B cell (primary cell): ENCODE results near the gene MAP2K6. TPM values are rescaled to one million over a fixed set of nuclear protein-coding genes. Genes with fewer than 3 reads are reported as not detected.

ENCODE experiments used
- ATAC-seq: fragments of 200-7000 bp; cut with Tn5 transposase; one replicate; pipeline ENCODE4 v1.10.0; 2021; ENCODE audit warnings: low read depth, mild to moderate bottlenecking, moderate number of reproducible peaks, moderate library complexity
- CTCF ChIA-PET: fragments of 350-600 bp; sonication (Branson Sonifier 250); formaldehyde crosslinking; loops from one replicate; lab custom pipeline; 2021; ENCODE audit warnings: antibody characterized with exemption, inconsistent platforms; lab: Charles Lee
- POLR2A ChIA-PET: fragments of 350-600 bp; sonication (Branson Sonifier 250); formaldehyde crosslinking; loops from one replicate; lab custom pipeline; 2021; ENCODE audit warnings: antibody characterized with exemption; lab: Charles Lee
- DNase-seq: peaks from one replicate; pipeline ENCODE4 v3.0.0; 2013
- H2AFZ ChIP-seq: 2 replicates; pipeline ENCODE4 v1.6.1; 2012; ENCODE audit warnings: mild to moderate bottlenecking, low read depth, low read length; ENCODE audit not compliant: insufficient read depth, poor library complexity, severe bottlenecking
- H3K27ac ChIP-seq, 2 donors: 1 replicate in 1 of 2; 2 replicates in 1 of 2; pipeline ENCODE4 v1.5.1; 2012 to 2013; ENCODE audit warnings: low read length in 2 of 2, mild to moderate bottlenecking in 2 of 2, moderate library complexity in 1 of 2
- H3K27me3 ChIP-seq, 4 experiments: fragments of 200-600 bp in 1 of 4; sonication (generic) in 1 of 4; replicated peaks in 1 of 4; 1 replicate in 2 of 4; 2 replicates in 2 of 4; pipeline versions ENCODE4 v1.6.1 to v1.7.0; 2013 to 2016; ENCODE audit warnings: low read length in 3 of 4, mild to moderate bottlenecking in 2 of 4, mixed read lengths in 1 of 4, moderate library complexity in 1 of 4; ENCODE audit not compliant: insufficient read depth in 4 of 4, control insufficient read depth in 3 of 4; ENCODE audit errors: control extremely low read depth in 1 of 4
- H3K36me3 ChIP-seq, 2 experiments: replicated peaks in 1 of 2; 1 replicate in 1 of 2; 2 replicates in 1 of 2; pipeline versions ENCODE4 v1.6.1 to v1.7.1; 2013; ENCODE audit warnings: low read length in 1 of 2; ENCODE audit not compliant: insufficient read depth in 2 of 2, control insufficient read depth in 1 of 2; ENCODE audit errors: control extremely low read depth in 1 of 2, extremely low read depth in 1 of 2
- H3K4me1 ChIP-seq, 2 donors: fragments of 200-600 bp in 1 of 2; sonication (generic) in 1 of 2; 1 replicate in 1 of 2; 2 replicates in 1 of 2; pipeline versions ENCODE4 v1.5.1 to v1.6.1; 2013 to 2017; ENCODE audit warnings: low read length in 2 of 2; ENCODE audit not compliant: control insufficient read depth in 2 of 2, insufficient read depth in 2 of 2
- H3K4me2 ChIP-seq: replicated peaks from 2 replicates; pipeline ENCODE3; 2012; ENCODE audit warnings: mild to moderate bottlenecking, low read depth, low read length; ENCODE audit not compliant: poor library complexity, severe bottlenecking
- H3K4me3 ChIP-seq, 5 experiments: fragments of 200-600 bp in 1 of 5; sonication (generic) in 1 of 5; 1 replicate in 3 of 5; 2 replicates in 2 of 5; pipeline versions ENCODE4 v1.5.1 to v1.7.0; 2011 to 2016; ENCODE audit warnings: low read length in 4 of 5, mild to moderate bottlenecking in 4 of 5, low read depth in 2 of 5, control low read depth in 1 of 5, moderate library complexity in 1 of 5; ENCODE audit not compliant: insufficient read depth in 1 of 5; ENCODE audit errors: control extremely low read depth in 1 of 5, extremely low read depth in 1 of 5
- H3K79me2 ChIP-seq: fragments of 200-600 bp; sonication (generic); one replicate; pipeline ENCODE4 v1.6.0; 2016; ENCODE audit warnings: low read length; ENCODE audit not compliant: control insufficient read depth, insufficient read depth
- H3K9ac ChIP-seq: fragments of 200-600 bp; sonication (generic); 2 replicates; pipeline ENCODE4 v1.6.1; 2017; ENCODE audit warnings: mild to moderate bottlenecking, low read length, moderate library complexity
- H3K9me3 ChIP-seq, 3 donors: one replicate each; pipeline versions ENCODE4 v1.6.1 to v1.7.1; 2013; ENCODE audit warnings: low read length in 2 of 3; ENCODE audit not compliant: control insufficient read depth in 2 of 3, insufficient read depth in 1 of 3; ENCODE audit errors: control extremely low read depth in 1 of 3
- H4K20me1 ChIP-seq: 2 replicates; pipeline ENCODE4 v1.6.0; 2012; ENCODE audit warnings: mild to moderate bottlenecking, low read length; ENCODE audit not compliant: insufficient read depth, control insufficient read depth, poor library complexity, severe bottlenecking
- H3K27ac Mint-ChIP-seq: one replicate; pipeline ENCODE4 v1.8.0; 2021; ENCODE audit warnings: mixed read lengths
- H3K27me3 Mint-ChIP-seq: one replicate; pipeline ENCODE4 v1.8.0; 2021; ENCODE audit warnings: mixed read lengths
- H3K4me1 Mint-ChIP-seq: one replicate; pipeline ENCODE4 v1.8.0; 2021; ENCODE audit warnings: mixed read lengths
- H3K4me3 Mint-ChIP-seq: one replicate; pipeline ENCODE4 v1.8.0; 2021; ENCODE audit warnings: mixed read lengths
- H3K9me3 Mint-ChIP-seq: one replicate; pipeline ENCODE4 v1.8.0; 2022; ENCODE audit warnings: mixed read lengths; ENCODE audit not compliant: insufficient read depth
- CTCF ChIP-seq: fragments of 200-600 bp; IDR thresholded peaks from one replicate; pipeline ENCODE4 v1.8.0; 2022; ENCODE audit warnings: antibody characterized with exemption, mild to moderate bottlenecking
- EZH2 ChIP-seq: IDR thresholded peaks from 2 replicates; pipeline ENCODE4 v1.6.1; 2012; ENCODE audit warnings: borderline replicate concordance, low read depth, mild to moderate bottlenecking, moderate library complexity, low read length; ENCODE audit not compliant: insufficient read depth, poor library complexity, severe bottlenecking
- WGBS: methylation state at CpG from one replicate; pipeline ENCODE4 v1.1.5; 2013; ENCODE audit warnings: missing lambda C conversion rate; ENCODE audit not compliant: insufficient coverage; 5-methylcytosine and 5-hydroxymethylcytosine counted together
- intact Hi-C: fragments of 100-400 bp; cut with micrococcal nuclease; formaldehyde crosslinking; loops from one replicate; pipeline ENCODE4 v1.10.0; 2022
- polyA plus RNA-seq: library from polyadenylated mRNA; depleted of rRNA; stranded (reverse); fragments of >200 nt; gene quantifications from 2 replicates; pipeline ENCODE4 v1.2.3, GENCODE V29; 2012
- total RNA-seq, 2 donors: library from RNA; stranded (reverse); fragments of 120-200 nt in 1 of 2; gene quantifications; 1 replicate in 1 of 2; 2 replicates in 1 of 2; pipeline versions ENCODE4 v1.2.3 to v1.2.4, GENCODE V29; 2013 to 2022

The MAP2K6 gene
- total and polyA plus RNA-seq, 2 donors (not counting 1 experiment from before 2014, with no cell fraction given): 2.4 to 7.7 TPM

- Histone ChIP-seq H3K9ac (no peak overlapping the region), H4K20me1 (no peaks in the 10 kb centered on the region), H3K4me3 (no peak overlapping the region), H3K4me2 (no peak overlapping the region), H3K36me3 (no peaks in the 10 kb centered on the region), H2AFZ (no peak overlapping the region), H3K79me2 (no peaks in the 10 kb centered on the region), H3K9me3 (no peaks in the 10 kb centered on the region), H3K4me1 (no peaks in the 10 kb centered on the region), H3K27me3 (no peaks in the 10 kb centered on the region), H3K27ac (no peak overlapping the region)
- WGBS: 100% methylated on average over 1 of the region's 2 CpGs
- ATAC-seq (no peak), DNase-seq (no peak)
- Mint-ChIP-seq H3K4me3 (no peak overlapping the region), H3K4me1 (no peaks in the 10 kb centered on the region), H3K9me3 (no peaks in the 10 kb centered on the region), H3K27me3 (no peaks in the 10 kb centered on the region), H3K27ac (no peak overlapping the region)
- no peak for TF ChIP-seq EZH2
- TF ChIP-seq CTCF: no peak
- CTCF ChIA-PET: no interaction called here
- POLR2A ChIA-PET: no interaction called here
- intact Hi-C loops: no loop called here
Measured at GRCh38 chr17:69539274-69539673, 124.8 kb downstream of the MAP2K6 start.

GRCh38 chr17:69539781-69540319 lies 125.4 kb downstream of the MAP2K6 start:
- H3K4me1 ChIP-seq: no peaks in the 10 kb centered on the region
- DNase-seq (no peak), ATAC-seq (no peak)
- ChIA-PET POLR2A (no interaction called here), CTCF (interaction anchor here (0.6 to 1.1 kb wide), 2 partner anchors 15 to 19 kb away, joined by 3 read pairs; no protein-coding TSS in a partner anchor)
- H2AFZ ChIP-seq: no peak overlapping the region
- Mint-ChIP-seq H3K9me3 (no peaks in the 10 kb centered on the region), H3K4me1 (no peaks in the 10 kb centered on the region), H3K27ac (no peak overlapping the region), H3K27me3 (no peaks in the 10 kb centered on the region), H3K4me3 (no peak overlapping the region)
- no peaks in the 10 kb centered on the region for H3K27me3 ChIP-seq
- intact Hi-C loops: no loop called here
- no peaks in the 10 kb centered on the region for H4K20me1 ChIP-seq
- no peak overlapping the region for H3K4me2 ChIP-seq
- H3K4me3 ChIP-seq: no peak overlapping the region
- no CpG with 5 or more reads among the region's 4 CpGs for WGBS
- H3K36me3 ChIP-seq: no peaks in the 10 kb centered on the region
- H3K27ac ChIP-seq: no peak overlapping the region
- no peak for TF ChIP-seq EZH2
- TF ChIP-seq CTCF: no peak
- H3K79me2 ChIP-seq: no peaks in the 10 kb centered on the region
- no peaks in the 10 kb centered on the region for H3K9me3 ChIP-seq
- no peak overlapping the region for H3K9ac ChIP-seq
